Stimulated activated CD8-positive, alpha-beta memory T cell treated with anti-CD3 and anti-CD28 coated beads, Interleukin-7, amount 100 ng/mL, for 24 hours (primary cell): ENCODE data around the gene RBM15B.
A peak's percentile ranks its signal among the peaks of the same experiment; 100 is the strongest.
"Not testable (repeated sequence)": the region's sequence is repeated elsewhere in the genome, so short reads cannot be mapped to it uniquely, and the experiment has no call there.

ENCODE experiments used
- DNase-seq: peaks from one replicate; pipeline ENCODE4 v3.0.0-alpha.2; 2020; ENCODE audit warnings: low read depth

The RBM15B gene

GRCh38 chr3:51391075-51391565, at the start of gene RBM15B:
Gene RBM15B (plus strand): TSS chr3:51391285. CDS start chr3:51391400, 115 bp downstream.
- peak; percentile 94 for DNase-seq

GRCh38 chr3:51343918-51344687, 47.0 kb upstream of the RBM15B start:
- no peak for DNase-seq

GRCh38 chr3:51350751-51351150, 40.3 kb upstream of the RBM15B start:
- DNase-seq: no peak

GRCh38 chr3:51353131-51353530, 38.0 kb upstream of the RBM15B start:
- DNase-seq: no peak

- DNase-seq: no peak
Observed at GRCh38 chr3:51353691-51354090, 37.4 kb upstream of the RBM15B start.

- DNase-seq: no peak
Observed at GRCh38 chr3:51354172-51354571, 36.9 kb upstream of the RBM15B start.

- no peak for DNase-seq
Observed at GRCh38 chr3:51354731-51355615, 36.1 kb upstream of the RBM15B start.

- DNase-seq: no peak
Observed at GRCh38 chr3:51355891-51356578, 35.0 kb upstream of the RBM15B start.

- no peak for DNase-seq
Observed at GRCh38 chr3:51357856-51358255, 33.2 kb upstream of the RBM15B start.

- DNase-seq: no peak
Observed at GRCh38 chr3:51358981-51359380, 32.1 kb upstream of the RBM15B start.

- no peak for DNase-seq
Observed at GRCh38 chr3:51360806-51361205, 30.3 kb upstream of the RBM15B start.

- no peak for DNase-seq
Observed at GRCh38 chr3:51361746-51362145, 29.3 kb upstream of the RBM15B start.

GRCh38 chr3:51362476-51362875, 28.6 kb upstream of the RBM15B start:
- no peak for DNase-seq

GRCh38 chr3:51368276-51368675, 22.8 kb upstream of the RBM15B start:
- not testable (repeated sequence) for DNase-seq

- no peak for DNase-seq
Observed at GRCh38 chr3:51371943-51372557, 19.0 kb upstream of the RBM15B start.

GRCh38 chr3:51373658-51374421, 17.2 kb upstream of the RBM15B start:
- DNase-seq: no peak

GRCh38 chr3:51374456-51374855, 16.6 kb upstream of the RBM15B start:
- no peak for DNase-seq

GRCh38 chr3:51375136-51375535, 15.9 kb upstream of the RBM15B start:
- DNase-seq: no peak

- DNase-seq: no peak
Observed at GRCh38 chr3:51375571-51375970, 15.5 kb upstream of the RBM15B start.

GRCh38 chr3:51378065-51378464, 13.0 kb upstream of the RBM15B start:
- no peak for DNase-seq

- DNase-seq: no peak
Observed at GRCh38 chr3:51378726-51379125, 12.4 kb upstream of the RBM15B start.
